ENCODE measurements around the gene PRTFDC1. TPM values are rescaled to one million over a fixed set of nuclear protein-coding genes. Genes with fewer than 3 reads are reported as not detected.

PRTFDC1 gene
- total RNA-seq, 1 experiment from 2014 or later: not detected

GRCh38 chr10:24898501-24898900, 53.9 kb downstream of the PRTFDC1 start:
- TF ChIP-seq ZFX (IDR thresholded peaks at IDR 0.05): no peak
- TF ChIP-seq, protein P1, sequence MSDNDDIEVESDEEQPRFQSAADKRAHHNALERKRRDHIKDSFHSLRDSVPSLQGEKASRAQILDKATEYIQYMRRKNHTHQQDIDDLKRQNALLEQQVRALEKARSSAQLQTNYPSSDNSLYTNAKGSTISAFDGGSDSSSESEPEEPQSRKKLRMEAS (IDR thresholded peaks at IDR 0.05): no peak
- TF ChIP-seq SP1 (IDR thresholded peaks at IDR 0.05; ENCODE audit: low read depth): no peak
- no peak for TF ChIP-seq RAD21 (IDR thresholded peaks at IDR 0.05; ENCODE audit: low read depth)
- no peak for TF ChIP-seq TCF7L2 (IDR thresholded peaks at IDR 0.05; ENCODE audit: borderline replicate concordance, extremely low read depth, insufficient read depth, insufficient read length)
- TF ChIP-seq CBX3 (IDR thresholded peaks at IDR 0.05; ENCODE audit: low read depth): no peak
- no peak for TF ChIP-seq CEBPB (IDR thresholded peaks at IDR 0.05; ENCODE audit: low read depth)
- TF ChIP-seq POLR2AphosphoS5 (IDR thresholded peaks at IDR 0.05; ENCODE audit: low read depth, low read length): no peak
- no peak for TF ChIP-seq EGR1 (IDR thresholded peaks at IDR 0.05; ENCODE audit: low read depth)
- no peak for TF ChIP-seq SIN3A (IDR thresholded peaks at IDR 0.05; ENCODE audit: low read depth)
- Histone ChIP-seq H3K36me3 (ENCODE audit: control insufficient read depth in 1 of 2, insufficient read depth in 2 of 2, low read length in 2 of 2) (no peaks in the 10 kb centered on the region), H4K20me1 (ENCODE audit: insufficient read depth) (no peaks in the 10 kb centered on the region), H3K9me3 (ENCODE audit: control insufficient read depth in 1 of 2, insufficient read depth in 1 of 2, low read depth in 1 of 2, low read length in 2 of 2) (no peaks in the 10 kb centered on the region), H3K4me3 (replicated peaks in 1 of 2; ENCODE audit: low read depth in 1 of 2, low read length in 2 of 2) (no peak overlapping the region), H3K27ac (ENCODE audit: low read depth, low read length) (no peak overlapping the region), H3K79me2 (ENCODE audit: insufficient read depth, low read length) (no peaks in the 10 kb centered on the region), H3K27me3 (ENCODE audit: insufficient read depth, low read length) (no peaks in the 10 kb centered on the region), H3K4me1 (ENCODE audit: control insufficient read depth in 1 of 2, insufficient read depth in 2 of 2, low read length in 2 of 2) (peaks cover 43 to 72% of the 10 kb centered on the region in 2 experiments), H3K4me2 (ENCODE audit: low read length) (no peak overlapping the region), H2AFZ (ENCODE audit: low read depth, low read length, poor library complexity, severe bottlenecking) (no peak overlapping the region), H3K9ac (ENCODE audit: low read length) (no peak overlapping the region), H3K9me2 (ENCODE audit: insufficient read depth) (no peaks in the 10 kb centered on the region)
- no peak for DNase-seq (ENCODE audit: low read depth, low spot score)
- ChIA-PET POLR2A (no interaction called here), CTCF (no interaction called here), RAD21 (ENCODE audit: low non-redundant PET in 1 of 2, low total read pairs in 2 of 2, uncharacterized antibody in 2 of 2, unreplicated experiment in 2 of 2) (no interaction called here)
- intact Hi-C loops (cut with micrococcal nuclease): loop anchor here (10.0 kb wide), 1 partner anchor 186 kb away; no protein-coding TSS in a partner anchor
- no TSS peak for BruUV-seq (replicated peaks)
- no peak for ATAC-seq

- H3K27me3 ChIP-seq (ENCODE audit: insufficient read depth, low read length): no peaks in the 10 kb centered on the region
- no peak overlapping the region for H3K4me3 ChIP-seq (replicated peaks in 1 of 2; ENCODE audit: low read depth in 1 of 2, low read length in 2 of 2)
- no peaks in the 10 kb centered on the region for H4K20me1 ChIP-seq (ENCODE audit: insufficient read depth)
- RAD21 ChIA-PET (ENCODE audit: low non-redundant PET in 1 of 2, low total read pairs in 2 of 2, uncharacterized antibody in 2 of 2, unreplicated experiment in 2 of 2): no interaction called here
- CTCF ChIA-PET: no interaction called here
- ATAC-seq (peak; percentile 51), DNase-seq (ENCODE audit: low read depth, low spot score) (peak; percentile 45)
- BruUV-seq (replicated peaks): no TSS peak
- no peaks in the 10 kb centered on the region for H3K36me3 ChIP-seq (ENCODE audit: control insufficient read depth in 1 of 2, insufficient read depth in 2 of 2, low read length in 2 of 2)
- no peak overlapping the region for H3K27ac ChIP-seq (ENCODE audit: low read depth, low read length)
- H2AFZ ChIP-seq (ENCODE audit: low read depth, low read length, poor library complexity, severe bottlenecking): peak overlapping the region; percentile 90
- peak overlapping the region; percentile 63 for H3K4me2 ChIP-seq (ENCODE audit: low read length)
- H3K9me2 ChIP-seq (ENCODE audit: insufficient read depth): no peaks in the 10 kb centered on the region
- POLR2A ChIA-PET: no interaction called here
- peaks cover 44 to 70% of the 10 kb centered on the region in 2 experiments for H3K4me1 ChIP-seq (ENCODE audit: control insufficient read depth in 1 of 2, insufficient read depth in 2 of 2, low read length in 2 of 2)
- no peaks in the 10 kb centered on the region for H3K9me3 ChIP-seq (ENCODE audit: control insufficient read depth in 1 of 2, insufficient read depth in 1 of 2, low read depth in 1 of 2, low read length in 2 of 2)
- intact Hi-C loops (cut with micrococcal nuclease): loop anchor here (10.0 kb wide), 1 partner anchor 187 kb away; no protein-coding TSS in a partner anchor
- H3K9ac ChIP-seq (ENCODE audit: low read length): peak overlapping the region; percentile 7; the same call in 1 of the 2 replicates
- H3K79me2 ChIP-seq (ENCODE audit: insufficient read depth, low read length): no peaks in the 10 kb centered on the region
- no peak for TF ChIP-seq ELF1 (IDR thresholded peaks at IDR 0.05; ENCODE audit: borderline replicate concordance, low read depth)
- peak; percentile 68 for TF ChIP-seq FOSL1 (IDR thresholded peaks at IDR 0.05; ENCODE audit: low read depth)
- no peak for TF ChIP-seq ZFX (IDR thresholded peaks at IDR 0.05)
- TF ChIP-seq TCF7L2 (IDR thresholded peaks at IDR 0.05; ENCODE audit: borderline replicate concordance, extremely low read depth, insufficient read depth, insufficient read length): peak; percentile 71
- peak; percentile 83 for TF ChIP-seq JUND (IDR thresholded peaks at IDR 0.05)
- no peak for TF ChIP-seq EGR1 (IDR thresholded peaks at IDR 0.05; ENCODE audit: low read depth)
- peak; percentile 57 for TF ChIP-seq CEBPB (IDR thresholded peaks at IDR 0.05; ENCODE audit: low read depth)
- TF ChIP-seq EZH2phosphoT487 (IDR thresholded peaks at IDR 0.05; ENCODE audit: borderline replicate concordance): no peak
- no peak for TF ChIP-seq POLR2AphosphoS5 (IDR thresholded peaks at IDR 0.05; ENCODE audit: low read depth, low read length)
- TF ChIP-seq RAD21 (IDR thresholded peaks at IDR 0.05; ENCODE audit: low read depth): no peak; the same call in 1 of the 2 replicates
- no peak for TF ChIP-seq ZNF274 (IDR thresholded peaks at IDR 0.05; ENCODE audit: low read depth, low read length)
- no peak for TF ChIP-seq POLR2A (IDR thresholded peaks at IDR 0.05; ENCODE audit: borderline replicate concordance, extremely low read depth, insufficient read depth, insufficient read length)
- TF ChIP-seq, protein P2, sequence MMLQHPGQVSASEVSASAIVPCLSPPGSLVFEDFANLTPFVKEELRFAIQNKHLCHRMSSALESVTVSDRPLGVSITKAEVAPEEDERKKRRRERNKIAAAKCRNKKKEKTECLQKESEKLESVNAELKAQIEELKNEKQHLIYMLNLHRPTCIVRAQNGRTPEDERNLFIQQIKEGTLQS (IDR thresholded peaks at IDR 0.05): no peak
- no peak for TF ChIP-seq ZBTB33 (IDR thresholded peaks at IDR 0.05; ENCODE audit: extremely low read depth, insufficient replicate concordance, low read length)
These were observed 55.0 kb downstream of the PRTFDC1 start for GRCh38 chr10:24897326-24897926.

Data from HCT116 (cell line).